Measurements from ENCODE around the gene KLF12. TPM values are rescaled to one million over a fixed set of nuclear protein-coding genes. Genes with fewer than 3 reads are reported as not detected.

KLF12 gene
- total and polyA plus RNA-seq, 5 experiments from 2014 or later, result 19.8 to 77.9 (median 29.6) TPM

DNA sequence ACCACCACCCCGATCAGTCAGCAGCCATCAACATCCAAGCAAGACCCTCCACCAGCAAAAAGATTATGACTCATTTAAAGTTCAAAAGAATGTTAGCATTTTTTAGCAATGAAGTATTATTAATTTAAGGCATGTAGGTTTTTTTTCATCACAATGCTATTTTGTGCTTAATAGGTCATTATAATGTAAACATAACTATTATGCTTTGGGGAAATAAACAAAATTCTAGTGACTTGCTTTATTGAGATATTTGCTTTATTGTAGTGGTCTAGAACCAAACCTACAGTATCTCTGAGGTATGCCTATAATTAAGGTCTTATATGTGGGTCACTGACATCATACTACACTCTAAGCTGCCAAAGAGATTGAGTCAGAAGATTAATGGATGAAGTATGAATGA lies 20.0 kb downstream of the KLF12 start:
- Mint-ChIP-seq H3K4me3 (peak overlapping the region in 5 of 10 donors; percentile 2 to 24 (median 20)), H3K36me3 (peaks cover 25 to 31% (median 30%) of the 10 kb centered on the region in 3 donors), H3K27me3 (no peaks in the 10 kb centered on the region), H3K9me3 (peaks cover 6 to 23% (median 21%) of the 10 kb centered on the region in 9 donors), H3K27ac (peak overlapping the region in 2 of 10 donors; percentile 33 to 60), H3K4me1 (peaks cover 44 to 80% (median 62%) of the 10 kb centered on the region in 4 donors)
- no peak for DNase-seq
- POLR2A ChIA-PET, result no interaction called here
- ATAC-seq, result no peak

DNA sequence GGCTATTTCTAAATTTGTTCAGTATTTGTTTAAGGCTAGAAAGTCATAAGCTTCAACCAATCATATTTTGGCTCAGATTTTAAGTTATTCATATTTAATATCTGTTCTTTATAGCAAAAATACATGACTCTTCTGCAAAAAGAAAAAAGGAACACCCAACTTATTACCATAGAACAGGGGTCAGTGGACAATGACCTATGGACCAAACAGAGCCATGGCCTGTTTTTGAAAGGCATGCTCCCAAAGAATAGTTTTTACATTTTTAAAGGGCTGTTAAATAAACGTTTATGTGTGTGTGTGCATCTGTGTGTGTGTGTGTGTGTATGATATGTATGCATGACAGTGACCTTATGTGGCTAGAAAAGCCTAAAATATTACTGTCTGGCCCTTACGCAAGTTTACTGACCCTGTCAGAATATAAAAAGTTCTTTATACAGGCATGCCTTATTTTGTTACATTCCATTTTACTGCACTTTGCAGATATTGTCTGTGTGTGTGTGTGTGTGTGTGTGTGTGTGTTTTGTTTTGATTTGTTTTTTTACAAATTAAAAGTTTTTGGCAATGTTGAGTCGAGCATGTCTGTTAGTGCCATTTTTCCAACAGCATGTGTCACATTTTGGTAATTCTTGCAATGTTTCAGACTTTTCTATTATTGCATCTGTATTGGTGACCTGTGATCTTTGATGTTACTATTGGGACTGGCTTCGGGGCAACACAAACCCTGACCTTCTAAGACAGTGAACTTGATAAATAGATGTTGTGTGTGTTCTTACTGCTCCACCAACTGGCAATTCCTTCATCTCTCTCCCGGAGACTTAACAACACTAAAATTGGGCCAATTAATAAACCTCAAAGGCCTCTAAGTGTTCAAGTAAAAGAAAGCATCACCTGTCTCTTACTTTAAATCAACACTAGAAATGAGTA lies 22.0 kb downstream of the KLF12 start:
- peaks cover 0 to 10% (median 3%) of the 10 kb centered on the region in 9 donors for H3K9me3 Mint-ChIP-seq
- POLR2A ChIA-PET, result no interaction called here
- peaks cover 11 to 21% (median 17%) of the 10 kb centered on the region in 3 donors for H3K36me3 Mint-ChIP-seq
- H3K27ac Mint-ChIP-seq, result peak overlapping the region in 3 of 10 donors; percentile 11 to 33 (median 25)
- H3K4me1 Mint-ChIP-seq, result peaks cover 43 to 79% (median 65%) of the 10 kb centered on the region in 4 donors
- H3K4me3 Mint-ChIP-seq, result peak overlapping the region in 1 of 10 donors; percentile 44
- no peaks in the 10 kb centered on the region for H3K27me3 Mint-ChIP-seq
- DNase-seq (no peak), ATAC-seq (no peak)

DNA sequence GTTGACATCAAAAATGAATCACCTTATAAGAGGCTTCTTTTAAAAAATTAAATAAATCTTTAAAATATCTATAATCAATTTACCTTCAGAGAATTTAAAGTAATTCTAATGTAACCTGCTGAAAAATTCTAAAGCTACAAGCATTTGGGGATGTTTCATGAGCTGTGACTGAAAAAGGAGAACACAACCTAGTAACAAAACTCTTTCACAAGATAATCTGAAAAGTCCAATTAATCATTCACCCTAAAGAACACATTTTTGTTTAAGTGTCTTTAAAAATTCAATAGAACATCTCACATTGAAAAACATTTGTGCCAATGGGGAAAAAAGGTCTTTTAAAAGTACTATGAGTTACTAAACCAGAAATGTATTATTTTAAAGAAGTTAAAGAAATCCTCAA lies 22.8 kb downstream of the KLF12 start:
- Mint-ChIP-seq H3K4me3 (no peak overlapping the region), H3K27me3 (no peaks in the 10 kb centered on the region), H3K27ac (peak overlapping the region in 1 of 10 donors; percentile 11), H3K9me3 (peaks cover 0 to 9% (median 0%) of the 10 kb centered on the region in 9 donors), H3K36me3 (peaks cover 10 to 21% (median 17%) of the 10 kb centered on the region in 3 donors), H3K4me1 (peaks cover 45 to 81% (median 68%) of the 10 kb centered on the region in 4 donors)
- DNase-seq, result no peak
- POLR2A ChIA-PET, result no interaction called here
- ATAC-seq, result no peak

DNA sequence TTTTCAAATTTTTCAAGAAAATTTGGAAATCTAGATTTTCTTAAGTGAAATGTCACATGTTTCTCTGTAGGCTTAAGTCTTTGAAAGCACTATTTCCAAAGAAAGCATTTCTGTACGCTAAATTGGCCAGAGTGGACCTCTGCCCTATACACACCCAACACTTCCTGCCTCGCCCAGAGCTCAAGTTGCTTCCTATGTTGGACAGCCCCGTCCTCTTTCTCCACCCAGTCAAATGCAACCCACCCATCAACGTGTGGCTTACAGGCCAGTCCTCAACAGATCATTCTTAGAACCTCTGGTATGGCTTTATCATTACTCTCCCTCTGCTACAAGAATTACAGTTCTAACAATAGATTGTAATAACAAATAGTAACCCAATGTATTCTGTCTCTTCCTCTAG lies 24.2 kb downstream of the KLF12 start:
- no peak for ATAC-seq
- Mint-ChIP-seq H3K36me3 (peaks cover 5 to 17% (median 16%) of the 10 kb centered on the region in 3 donors), H3K4me1 (peaks cover 42 to 75% (median 64%) of the 10 kb centered on the region in 4 donors), H3K9me3 (peaks cover 0 to 5% (median 0%) of the 10 kb centered on the region in 9 donors), H3K4me3 (peak overlapping the region in 1 of 10 donors; percentile 7), H3K27me3 (no peaks in the 10 kb centered on the region), H3K27ac (peak overlapping the region in 4 of 10 donors; percentile 1 to 67 (median 32))
- no peak for DNase-seq
- POLR2A ChIA-PET, result interaction anchor here (1.9 kb wide), 1 partner anchor 9 kb away, joined by 5 read pairs; no protein-coding TSS in a partner anchor

DNA sequence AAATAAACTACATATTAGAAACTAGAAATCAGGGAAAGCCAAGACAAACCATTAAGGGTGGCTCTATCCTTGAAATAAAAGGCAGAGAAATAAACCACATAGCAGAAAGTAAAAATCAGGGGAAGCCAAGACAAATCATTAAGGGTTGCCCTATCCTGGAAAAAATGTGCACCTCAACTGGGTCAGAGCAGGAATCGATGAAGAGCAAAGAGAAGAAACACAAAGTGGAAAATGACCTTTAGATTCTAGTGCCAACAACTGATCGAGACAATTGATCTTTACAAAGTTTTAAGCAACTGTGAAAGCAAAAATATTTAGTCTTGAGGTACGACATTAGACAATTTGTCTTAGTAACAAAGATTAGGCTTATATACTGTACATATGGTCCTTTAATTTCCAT lies 26.6 kb downstream of the KLF12 start:
- no peak for DNase-seq
- no peak for ATAC-seq
- POLR2A ChIA-PET, result no interaction called here
- H3K27me3 Mint-ChIP-seq, result no peaks in the 10 kb centered on the region
- H3K9me3 Mint-ChIP-seq, result peaks cover 0 to 5% (median 0%) of the 10 kb centered on the region in 9 donors
- H3K4me3 Mint-ChIP-seq, result no peak overlapping the region
- H3K4me1 Mint-ChIP-seq, result peaks cover 28 to 73% (median 61%) of the 10 kb centered on the region in 4 donors
- peaks cover 5 to 14% (median 7%) of the 10 kb centered on the region in 3 donors for H3K36me3 Mint-ChIP-seq
- peak overlapping the region in 1 of 10 donors; percentile 17 for H3K27ac Mint-ChIP-seq

DNA sequence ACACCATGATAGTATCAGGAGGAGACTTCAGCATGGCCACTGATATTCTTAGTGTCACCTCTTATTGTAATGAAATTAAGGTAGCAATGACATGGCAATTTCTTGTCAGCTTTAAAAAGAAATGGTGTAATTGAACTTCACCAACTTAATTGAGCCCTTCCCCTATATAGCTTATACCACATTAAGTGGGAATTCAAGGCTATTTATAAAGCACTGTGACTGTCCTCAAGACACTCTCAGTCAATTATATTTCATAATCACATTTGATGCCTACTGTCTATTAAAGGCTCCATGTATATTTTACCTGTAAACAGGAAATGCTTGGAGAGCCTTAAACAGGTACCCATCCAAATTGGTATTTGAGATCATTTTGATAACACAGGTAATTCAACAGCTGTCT lies 28.3 kb downstream of the KLF12 start:
- ATAC-seq (no peak), DNase-seq (no peak)
- Mint-ChIP-seq H3K27me3 (no peaks in the 10 kb centered on the region), H3K9me3 (peaks cover 0 to 9% (median 0%) of the 10 kb centered on the region in 9 donors), H3K4me1 (peaks cover 36 to 75% (median 70%) of the 10 kb centered on the region in 4 donors), H3K27ac (no peak overlapping the region), H3K36me3 (peaks cover 5 to 21% (median 9%) of the 10 kb centered on the region in 3 donors), H3K4me3 (no peak overlapping the region)
- POLR2A ChIA-PET, result no interaction called here

DNA sequence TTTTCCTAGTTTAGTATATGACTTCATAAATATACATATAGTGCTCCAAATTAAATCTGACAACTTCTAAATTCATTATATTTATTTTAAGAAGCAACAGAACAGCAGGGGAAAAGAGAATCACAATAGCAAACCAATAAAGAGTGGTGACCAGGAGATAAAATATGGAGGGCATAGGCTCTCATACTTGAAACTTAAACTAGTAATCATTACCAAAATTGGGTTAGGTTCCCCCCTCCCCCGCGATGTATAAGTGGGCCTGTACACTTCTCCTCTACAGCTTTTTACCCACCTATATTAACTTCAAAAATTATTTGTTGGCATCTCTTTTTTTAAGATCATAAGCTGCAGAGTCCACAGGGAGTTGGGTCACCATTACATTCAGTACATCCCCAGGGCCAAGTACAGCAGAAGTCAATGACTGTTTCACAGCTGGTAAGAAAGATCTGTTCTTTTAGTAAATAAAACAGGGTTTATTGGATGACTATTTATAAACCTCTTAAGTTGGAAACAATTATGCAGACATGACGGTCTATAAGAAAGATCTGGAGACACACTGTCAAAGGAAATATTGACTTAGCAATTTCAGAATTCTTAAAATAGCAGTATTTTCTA lies 29.4 kb downstream of the KLF12 start:
- H3K4me1 Mint-ChIP-seq, result peaks cover 35 to 74% (median 69%) of the 10 kb centered on the region in 4 donors
- H3K27ac Mint-ChIP-seq, result peak overlapping the region in 1 of 10 donors; percentile 24
- H3K9me3 Mint-ChIP-seq, result peaks cover 0 to 8% (median 0%) of the 10 kb centered on the region in 9 donors
- no peak for DNase-seq
- ATAC-seq, result no peak
- H3K27me3 Mint-ChIP-seq, result no peaks in the 10 kb centered on the region
- H3K4me3 Mint-ChIP-seq, result no peak overlapping the region
- peaks cover 5 to 18% (median 7%) of the 10 kb centered on the region in 3 donors for H3K36me3 Mint-ChIP-seq
- POLR2A ChIA-PET, result interaction anchor here (0.5 to 0.8 kb wide), 3 partner anchors 25 to 49 kb away, joined by 3 read pairs; no protein-coding TSS in a partner anchor

DNA sequence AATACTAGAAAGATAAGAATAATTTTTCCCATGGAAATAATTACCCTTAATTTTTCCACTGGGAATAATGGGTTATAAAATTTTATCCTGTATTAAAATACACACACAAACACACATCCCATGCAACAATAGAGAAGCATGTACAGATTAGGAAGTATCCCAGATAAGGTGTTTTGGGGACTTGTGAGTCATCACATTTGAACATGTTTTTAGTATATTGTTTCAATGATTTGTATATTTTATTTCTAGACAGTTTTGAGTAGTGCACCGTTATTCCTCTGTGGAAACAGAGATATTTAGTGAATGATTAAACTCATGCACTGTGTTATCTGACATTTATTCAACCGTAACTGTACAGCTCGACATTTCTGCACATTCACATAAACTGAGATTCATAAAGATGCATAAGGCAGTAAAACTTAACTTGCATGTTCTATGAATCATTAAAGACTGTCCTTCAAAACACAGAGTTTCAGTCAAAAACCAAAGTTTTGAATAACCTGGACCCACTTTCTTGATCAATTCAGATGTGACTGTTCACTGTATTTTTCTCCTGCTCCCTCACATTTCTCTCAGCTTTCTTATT lies 30.1 kb downstream of the KLF12 start:
- ATAC-seq (no peak), DNase-seq (no peak)
- Mint-ChIP-seq H3K27me3 (no peaks in the 10 kb centered on the region), H3K9me3 (peaks cover 0 to 8% (median 0%) of the 10 kb centered on the region in 9 donors), H3K4me3 (no peak overlapping the region), H3K4me1 (peaks cover 35 to 77% (median 73%) of the 10 kb centered on the region in 4 donors), H3K27ac (peak overlapping the region in 1 of 10 donors; percentile 24), H3K36me3 (peaks cover 5 to 18% (median 7%) of the 10 kb centered on the region in 3 donors)
- POLR2A ChIA-PET, result interaction anchor here (0.5 to 0.8 kb wide), 3 partner anchors 22 to 50 kb away, joined by 3 read pairs; no protein-coding TSS in a partner anchor

DNA sequence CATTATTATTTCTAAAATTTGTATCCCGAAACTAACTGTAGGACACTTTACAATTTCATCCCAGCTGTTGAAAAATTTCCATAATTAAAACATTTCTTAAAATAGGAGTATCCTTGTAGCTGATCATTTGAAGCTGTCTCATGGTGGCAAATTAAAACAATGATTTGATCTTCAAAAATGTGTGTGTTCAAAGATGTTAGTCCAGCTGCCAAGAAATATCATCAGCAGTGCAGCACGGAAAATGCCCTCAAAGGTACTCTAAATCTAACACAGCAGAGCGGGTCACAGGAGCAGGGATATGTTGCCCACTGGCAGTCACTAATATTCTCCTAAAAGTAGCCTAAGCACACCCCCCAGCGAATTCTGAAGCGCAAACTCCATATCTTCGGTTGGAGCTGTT lies 31.0 kb downstream of the KLF12 start:
- POLR2A ChIA-PET, result interaction anchor here (0.6 kb wide), 1 partner anchor 1020 kb away, joined by 3 read pairs; no protein-coding TSS in a partner anchor
- peaks cover 34 to 83% (median 78%) of the 10 kb centered on the region in 4 donors for H3K4me1 Mint-ChIP-seq
- H3K9me3 Mint-ChIP-seq, result peaks cover 0 to 8% (median 0%) of the 10 kb centered on the region in 9 donors
- ATAC-seq (no peak), DNase-seq (no peak)
- peak overlapping the region in 1 of 10 donors; percentile 16 for H3K27ac Mint-ChIP-seq
- no peak overlapping the region for H3K4me3 Mint-ChIP-seq
- peaks cover 5 to 18% (median 7%) of the 10 kb centered on the region in 3 donors for H3K36me3 Mint-ChIP-seq
- H3K27me3 Mint-ChIP-seq, result no peaks in the 10 kb centered on the region

DNA sequence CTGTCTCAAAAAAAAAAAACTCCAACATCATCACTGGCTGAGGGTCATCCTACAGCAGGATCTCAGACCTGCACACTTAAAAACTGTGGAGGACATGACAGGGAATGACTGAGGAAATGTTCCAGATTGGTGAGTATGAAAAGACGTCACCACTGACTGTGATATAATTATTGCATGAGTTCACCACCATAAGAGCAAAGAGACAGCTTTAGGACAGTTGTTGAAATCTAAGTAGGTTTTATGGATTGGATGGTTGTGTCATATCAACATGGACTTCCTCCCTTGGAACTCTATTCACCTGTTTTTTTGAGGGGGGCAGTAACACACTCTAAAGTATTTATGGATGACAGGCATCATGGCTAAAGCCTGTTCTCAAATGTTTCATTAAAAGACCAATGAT lies 31.5 kb downstream of the KLF12 start:
- no peak overlapping the region for H3K4me3 Mint-ChIP-seq
- ATAC-seq (no peak), DNase-seq (no peak)
- peaks cover 5 to 16% (median 7%) of the 10 kb centered on the region in 3 donors for H3K36me3 Mint-ChIP-seq
- peaks cover 0 to 8% (median 0%) of the 10 kb centered on the region in 9 donors for H3K9me3 Mint-ChIP-seq
- POLR2A ChIA-PET, result interaction anchor here (0.6 kb wide), 1 partner anchor 1020 kb away, joined by 3 read pairs; no protein-coding TSS in a partner anchor
- no peaks in the 10 kb centered on the region for H3K27me3 Mint-ChIP-seq
- H3K27ac Mint-ChIP-seq, result peak overlapping the region in 1 of 10 donors; percentile 20
- H3K4me1 Mint-ChIP-seq, result peaks cover 34 to 85% (median 80%) of the 10 kb centered on the region in 4 donors

DNA sequence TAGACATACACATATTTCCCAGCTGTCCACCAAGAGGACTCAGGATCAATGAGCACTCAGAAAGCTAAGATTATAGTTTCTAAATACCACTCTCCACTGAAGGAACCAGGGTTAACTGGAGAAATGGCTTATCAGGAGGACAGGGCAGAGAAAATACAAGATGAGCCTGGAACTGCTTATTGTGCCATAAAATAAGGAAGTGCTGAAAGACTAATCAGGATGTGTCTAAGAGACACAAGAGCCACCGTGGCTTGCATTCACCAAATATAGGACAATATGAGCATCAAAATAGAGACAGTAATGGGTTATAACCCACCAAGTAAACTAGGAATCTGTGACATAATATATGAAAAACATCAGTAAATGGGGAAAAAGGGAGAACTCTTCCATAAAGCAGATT lies 32.8 kb downstream of the KLF12 start:
- Mint-ChIP-seq H3K36me3 (peaks cover 0 to 10% (median 4%) of the 10 kb centered on the region in 3 donors), H3K27me3 (no peaks in the 10 kb centered on the region), H3K4me1 (peaks cover 30 to 83% (median 79%) of the 10 kb centered on the region in 4 donors), H3K9me3 (peaks cover 0 to 4% (median 0%) of the 10 kb centered on the region in 9 donors), H3K27ac (peak overlapping the region in 5 of 10 donors; percentile 16 to 78 (median 21)), H3K4me3 (peak overlapping the region in 6 of 10 donors; percentile 17 to 35 (median 20))
- ATAC-seq (no peak), DNase-seq (no peak)
- POLR2A ChIA-PET, result interaction anchor here (1.0 kb wide), 1 partner anchor 26 kb away, joined by 3 read pairs; no protein-coding TSS in a partner anchor

DNA sequence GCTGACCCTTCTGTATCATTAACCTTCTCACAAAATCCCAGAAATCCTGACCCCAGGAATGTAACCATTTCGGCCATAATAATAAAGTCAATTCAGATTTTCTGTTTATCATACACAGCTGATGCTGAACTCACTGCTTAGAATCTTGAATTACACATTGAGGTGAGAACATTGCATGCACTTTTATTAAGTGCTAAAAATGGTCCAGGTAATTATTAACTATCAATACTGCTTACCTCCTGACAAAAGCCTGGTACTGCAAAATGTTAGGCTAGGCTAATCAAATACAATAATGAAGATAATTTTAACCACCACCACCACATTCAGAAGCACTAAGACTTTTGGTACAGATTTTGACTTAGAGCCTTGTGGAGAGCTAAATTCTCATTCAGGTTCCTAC lies 36.1 kb downstream of the KLF12 start:
- H3K36me3 Mint-ChIP-seq, result peaks cover 0 to 10% (median 4%) of the 10 kb centered on the region in 3 donors
- H3K27ac Mint-ChIP-seq, result no peak overlapping the region
- H3K4me3 Mint-ChIP-seq, result no peak overlapping the region
- ATAC-seq (no peak), DNase-seq (no peak)
- H3K9me3 Mint-ChIP-seq, result peaks cover 0 to 4% (median 0%) of the 10 kb centered on the region in 9 donors
- POLR2A ChIA-PET, result interaction anchor here (0.6 kb wide), 1 partner anchor 10 kb away, joined by 3 read pairs; no protein-coding TSS in a partner anchor
- no peaks in the 10 kb centered on the region for H3K27me3 Mint-ChIP-seq
- H3K4me1 Mint-ChIP-seq, result peaks cover 34 to 81% (median 73%) of the 10 kb centered on the region in 4 donors
